GM12875 (cell line): Measurements from ENCODE around the gene LRRC43.
"Not testable (repeated sequence)": the region's sequence is repeated elsewhere in the genome, so short reads cannot be mapped to it uniquely, and the experiment has no call there.

ENCODE experiments used
- H3K4me3 ChIP-seq: one replicate; pipeline ENCODE4 v1.5.1; 2011; ENCODE audit warnings: low read depth, low read length, control low read depth
- TF ChIP-seq, protein P1 (sequence below): IDR thresholded peaks from 2 replicates; pipeline ENCODE4 v1.5.1; 2011; ENCODE audit warnings: low read depth, mild to moderate bottlenecking, control low read depth, inconsistent platforms, low read length, moderate library complexity, borderline replicate concordance; ENCODE audit not compliant: insufficient read depth

The LRRC43 gene

DNA sequence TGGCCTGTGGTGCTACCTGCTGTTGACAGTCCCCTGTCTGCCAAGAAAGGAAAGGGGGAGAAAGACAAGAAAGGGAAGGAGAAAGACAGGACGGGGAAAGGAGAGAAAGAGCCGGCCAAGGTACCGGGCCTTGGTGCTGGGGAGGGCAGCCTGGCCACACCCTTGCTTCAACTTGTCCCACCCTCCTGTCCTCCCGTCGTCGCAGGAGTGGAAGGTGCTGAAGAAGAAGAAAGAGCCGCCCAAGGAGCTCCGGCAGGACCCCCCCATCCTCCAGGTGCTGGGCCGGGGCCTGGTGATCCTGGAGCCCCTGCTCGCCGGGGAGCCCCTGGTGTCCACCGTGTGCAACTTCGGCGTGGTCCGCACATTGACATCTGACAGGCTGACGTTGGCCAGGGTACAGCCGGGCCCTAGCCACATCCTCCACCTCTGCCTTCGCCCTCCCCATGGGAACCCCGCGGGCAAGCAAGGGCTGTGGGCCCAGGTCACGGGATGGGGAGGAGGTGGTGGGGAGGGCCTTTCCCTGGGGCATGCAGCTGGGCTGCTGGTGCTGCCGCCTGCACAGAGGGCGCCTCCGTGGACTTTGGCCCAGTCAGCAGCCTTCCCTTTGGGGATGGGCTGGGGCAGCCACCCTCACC, 17.7 kb downstream of the LRRC43 start:
- TF ChIP-seq, protein P1, sequence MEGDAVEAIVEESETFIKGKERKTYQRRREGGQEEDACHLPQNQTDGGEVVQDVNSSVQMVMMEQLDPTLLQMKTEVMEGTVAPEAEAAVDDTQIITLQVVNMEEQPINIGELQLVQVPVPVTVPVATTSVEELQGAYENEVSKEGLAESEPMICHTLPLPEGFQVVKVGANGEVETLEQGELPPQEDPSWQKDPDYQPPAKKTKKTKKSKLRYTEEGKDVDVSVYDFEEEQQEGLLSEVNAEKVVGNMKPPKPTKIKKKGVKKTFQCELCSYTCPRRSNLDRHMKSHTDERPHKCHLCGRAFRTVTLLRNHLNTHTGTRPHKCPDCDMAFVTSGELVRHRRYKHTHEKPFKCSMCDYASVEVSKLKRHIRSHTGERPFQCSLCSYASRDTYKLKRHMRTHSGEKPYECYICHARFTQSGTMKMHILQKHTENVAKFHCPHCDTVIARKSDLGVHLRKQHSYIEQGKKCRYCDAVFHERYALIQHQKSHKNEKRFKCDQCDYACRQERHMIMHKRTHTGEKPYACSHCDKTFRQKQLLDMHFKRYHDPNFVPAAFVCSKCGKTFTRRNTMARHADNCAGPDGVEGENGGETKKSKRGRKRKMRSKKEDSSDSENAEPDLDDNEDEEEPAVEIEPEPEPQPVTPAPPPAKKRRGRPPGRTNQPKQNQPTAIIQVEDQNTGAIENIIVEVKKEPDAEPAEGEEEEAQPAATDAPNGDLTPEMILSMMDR: 0 out of 2 replicates have a peak, but pooled peaks have one; percentile 4
- no peak overlapping the region for H3K4me3 ChIP-seq

DNA sequence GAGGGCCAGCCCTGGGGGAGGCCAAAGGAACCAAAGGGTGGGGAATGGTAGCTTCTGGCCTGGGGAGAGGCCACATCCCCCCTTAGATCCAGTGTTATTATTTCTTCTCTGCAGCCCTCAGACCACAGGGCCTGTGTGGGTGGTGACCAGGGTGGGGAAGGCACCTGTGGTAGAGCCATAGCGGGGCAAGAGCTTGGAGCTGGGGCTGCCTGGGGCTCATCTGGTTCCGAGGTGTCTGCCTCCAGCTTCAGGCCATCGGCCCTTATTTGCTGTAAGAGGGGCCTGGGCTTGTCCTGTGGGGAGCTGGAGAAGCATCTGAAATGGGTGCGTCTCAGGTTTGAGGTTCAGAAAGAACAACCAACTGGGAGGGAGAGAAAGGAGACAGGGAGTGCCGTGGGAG, 18.5 kb downstream of the LRRC43 start:
- H3K4me3 ChIP-seq: no peak overlapping the region
- TF ChIP-seq, protein P1: no peak

DNA sequence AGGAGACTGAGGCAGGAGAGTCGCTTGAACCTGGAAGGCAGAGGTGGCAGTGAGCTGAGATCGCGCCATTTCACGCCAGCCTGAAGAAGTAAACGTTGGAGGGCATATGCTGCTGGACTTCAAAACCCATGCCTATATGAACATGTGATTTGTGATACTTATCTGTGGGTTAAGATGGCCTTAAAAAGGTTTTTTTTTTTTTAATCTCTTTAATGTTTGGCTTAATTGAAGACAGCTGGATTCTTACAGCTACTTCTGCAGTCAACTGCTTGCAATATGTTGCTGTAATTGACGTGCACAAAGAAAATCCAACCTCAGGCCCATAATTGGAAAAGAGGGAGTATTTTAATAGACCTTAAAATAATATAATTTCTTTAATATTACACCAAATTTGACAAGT, 19.1 kb downstream of the LRRC43 start:
- TF ChIP-seq, protein P1: no peak
- H3K4me3 ChIP-seq: no peak overlapping the region

DNA sequence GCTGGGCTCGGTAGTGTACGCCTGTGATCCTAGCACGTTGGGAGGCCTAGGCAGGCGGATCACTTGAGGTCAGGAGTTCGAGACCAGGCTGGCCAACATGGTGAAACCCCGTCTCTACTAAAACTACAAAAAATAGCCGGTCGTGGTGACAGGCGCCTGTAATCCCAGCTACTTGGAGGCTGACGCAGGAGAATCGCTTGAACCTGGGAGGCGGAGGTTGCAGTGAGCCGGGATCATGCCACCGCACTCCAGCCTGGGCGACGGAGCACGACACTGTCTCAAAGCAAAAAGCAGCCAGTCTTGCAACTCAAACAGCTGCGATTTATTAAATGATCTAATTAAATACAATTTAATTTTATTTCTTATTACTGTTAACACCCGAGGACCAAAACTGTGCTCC, 19.9 kb downstream of the LRRC43 start:
- H3K4me3 ChIP-seq: not testable (repeated sequence)

DNA sequence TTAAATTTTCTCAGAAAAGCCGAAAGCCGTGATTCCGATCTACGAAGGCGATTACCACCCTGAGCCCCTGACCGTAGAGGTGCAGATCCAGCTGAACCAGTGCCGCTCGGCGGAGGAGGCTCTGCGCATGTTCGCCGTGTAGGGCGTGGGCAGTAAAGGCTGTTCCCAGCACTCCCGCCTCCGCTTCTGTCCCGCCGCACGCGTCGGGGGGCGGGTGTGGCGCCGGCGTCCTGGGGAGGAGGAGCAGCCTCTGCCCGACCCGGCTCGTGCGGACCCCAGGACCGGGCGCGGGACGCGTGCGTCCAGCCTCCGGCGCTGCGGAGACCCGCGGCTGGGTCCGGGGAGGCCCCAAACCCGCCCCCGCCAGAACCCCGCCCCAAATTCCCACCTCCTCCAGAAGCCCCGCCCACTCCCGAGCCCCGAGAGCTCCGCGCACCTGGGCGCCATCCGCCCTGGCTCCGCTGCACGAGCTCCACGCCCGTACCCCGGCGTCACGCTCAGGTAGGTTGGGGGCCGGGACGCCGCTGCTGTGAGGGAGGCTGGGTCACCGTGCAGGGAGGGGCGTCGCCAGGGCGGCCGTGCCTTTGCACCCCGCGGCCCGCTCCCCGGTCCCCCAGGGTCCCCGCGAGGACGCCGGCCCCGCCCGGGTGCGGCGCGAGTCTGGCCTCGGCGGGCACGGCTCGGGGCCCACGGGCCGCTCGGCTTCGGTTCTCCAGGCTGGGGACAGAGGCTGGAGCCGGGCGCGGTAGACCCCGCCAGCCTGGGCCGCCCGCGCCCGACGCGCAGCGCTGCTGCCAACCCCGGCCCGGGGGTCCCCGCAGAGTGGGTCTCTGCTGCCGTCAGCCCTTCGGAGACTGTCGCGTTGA, 20.6 kb downstream of the LRRC43 start, which contains the start of gene B3GNT4:
Gene B3GNT4, plus strand, starts transcription at position 409 of the 866 bp plus-strand sequence. CDS start 910 bp downstream, outside the sequence.
- H3K4me3 ChIP-seq: peak within 1 kb of the TSS; percentile 49

DNA sequence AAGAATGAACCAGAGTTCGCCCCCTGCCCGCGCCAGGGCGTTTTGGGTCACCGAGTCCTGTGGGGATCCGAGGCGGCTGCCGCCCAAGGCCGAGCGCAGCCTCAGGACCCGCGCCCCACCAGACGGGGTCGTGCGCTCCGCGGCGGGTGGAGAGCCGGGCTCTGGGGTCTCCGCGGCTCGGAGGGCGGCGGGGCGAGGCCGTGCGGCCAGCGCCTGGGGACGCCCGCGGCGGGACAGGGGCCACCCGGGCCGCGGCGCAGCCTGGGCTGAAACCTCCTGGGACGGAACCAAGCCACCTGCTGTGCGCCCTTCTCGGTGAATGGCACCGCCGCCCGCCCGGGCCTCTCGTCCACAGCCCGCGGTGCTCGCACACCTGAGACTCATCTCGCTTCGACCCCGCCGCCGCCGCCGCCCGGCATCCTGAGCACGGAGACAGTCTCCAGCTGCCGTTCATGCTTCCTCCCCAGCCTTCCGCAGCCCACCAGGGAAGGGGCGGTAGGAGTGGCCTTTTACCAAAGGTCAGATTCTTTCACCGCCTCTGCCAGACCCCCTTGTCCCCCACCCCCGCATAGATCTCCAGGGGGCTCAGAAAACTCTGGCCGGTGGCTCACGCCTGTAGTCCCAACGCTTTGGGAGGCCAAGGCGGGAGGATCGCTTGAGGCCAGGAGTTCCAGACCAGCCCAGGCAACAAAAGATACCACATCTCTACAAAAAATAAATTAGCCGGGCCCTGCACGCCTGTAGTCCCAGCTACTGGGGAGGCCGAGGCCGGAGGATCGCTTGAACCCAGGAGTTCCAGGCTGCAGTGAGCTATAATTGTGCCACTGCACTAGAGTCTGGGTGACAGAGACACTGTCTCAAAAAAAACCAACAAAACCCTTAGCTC, 21.5 kb downstream of the LRRC43 start:
- no peak overlapping the region for H3K4me3 ChIP-seq
- TF ChIP-seq, protein P1: no peak

More for the DNA sequence above, 20.6 kb downstream of the LRRC43 start, which contains the start of gene B3GNT4:
- TF ChIP-seq, protein P1: no peak
